ENCODE results near the gene PPARA. TPM values are rescaled to one million over a fixed set of nuclear protein-coding genes. Genes with fewer than 3 reads are reported as not detected.
A peak's percentile ranks its signal among the peaks of the same experiment; 100 is the strongest.

The PPARA gene
- polyA plus RNA-seq, 3 donors from 2014 or later, result 3.4 to 8.0 (median 6.1) TPM

- H3K27ac Mint-ChIP-seq, result no peak overlapping the region
- no peaks in the 10 kb centered on the region for H3K9me3 Mint-ChIP-seq
- H3K27me3 Mint-ChIP-seq (ENCODE audit: low read depth in 3 of 3), result peaks cover 0 to 4% (median 0%) of the 10 kb centered on the region in 3 donors
- no peak for DNase-seq
- H3K36me3 Mint-ChIP-seq, result no peaks in the 10 kb centered on the region
- H3K4me1 Mint-ChIP-seq, result no peaks in the 10 kb centered on the region
- no peak overlapping the region for H3K4me3 Mint-ChIP-seq
Measured at GRCh38 chr22:46117206-46118199, 32.8 kb upstream of the PPARA start.

GRCh38 chr22:46119093-46119728 is 31.1 kb upstream of the PPARA start:
- Mint-ChIP-seq H3K4me1 (no peaks in the 10 kb centered on the region), H3K27me3 (ENCODE audit: low read depth in 3 of 3) (peaks cover 0 to 4% (median 0%) of the 10 kb centered on the region in 3 donors), H3K36me3 (no peaks in the 10 kb centered on the region), H3K27ac (no peak overlapping the region), H3K9me3 (no peaks in the 10 kb centered on the region), H3K4me3 (no peak overlapping the region)
- no peak for DNase-seq

GRCh38 chr22:46119729-46120419 is 30.5 kb upstream of the PPARA start:
- no peak for DNase-seq
- H3K27ac Mint-ChIP-seq, result no peak overlapping the region
- H3K9me3 Mint-ChIP-seq, result no peaks in the 10 kb centered on the region
- peaks cover 0 to 4% (median 2%) of the 10 kb centered on the region in 3 donors for H3K27me3 Mint-ChIP-seq (ENCODE audit: low read depth in 3 of 3)
- no peaks in the 10 kb centered on the region for H3K36me3 Mint-ChIP-seq
- no peaks in the 10 kb centered on the region for H3K4me1 Mint-ChIP-seq
- no peak overlapping the region for H3K4me3 Mint-ChIP-seq

GRCh38 chr22:46120420-46120737 is 29.9 kb upstream of the PPARA start:
- Mint-ChIP-seq H3K36me3 (no peaks in the 10 kb centered on the region), H3K27ac (no peak overlapping the region), H3K4me1 (no peaks in the 10 kb centered on the region), H3K4me3 (no peak overlapping the region), H3K27me3 (ENCODE audit: low read depth in 3 of 3) (peaks cover 0 to 4% (median 2%) of the 10 kb centered on the region in 3 donors), H3K9me3 (no peaks in the 10 kb centered on the region)
- no peak for DNase-seq

GRCh38 chr22:46121079-46121478 is 29.2 kb upstream of the PPARA start:
- Mint-ChIP-seq H3K27me3 (ENCODE audit: low read depth in 3 of 3) (peaks cover 0 to 4% (median 2%) of the 10 kb centered on the region in 3 donors), H3K4me3 (no peak overlapping the region), H3K27ac (peak overlapping the region in 1 of 6 donors; percentile 17), H3K9me3 (no peaks in the 10 kb centered on the region), H3K36me3 (no peaks in the 10 kb centered on the region), H3K4me1 (no peaks in the 10 kb centered on the region)
- no peak for DNase-seq

GRCh38 chr22:46121523-46122287 is 28.6 kb upstream of the PPARA start:
- DNase-seq, result no peak
- Mint-ChIP-seq H3K4me1 (no peaks in the 10 kb centered on the region), H3K9me3 (no peaks in the 10 kb centered on the region), H3K27me3 (ENCODE audit: low read depth in 3 of 3) (peaks cover 0 to 4% (median 2%) of the 10 kb centered on the region in 3 donors), H3K36me3 (no peaks in the 10 kb centered on the region), H3K4me3 (no peak overlapping the region), H3K27ac (no peak overlapping the region)

GRCh38 chr22:46122511-46122971 is 27.8 kb upstream of the PPARA start:
- no peaks in the 10 kb centered on the region for H3K4me1 Mint-ChIP-seq
- no peaks in the 10 kb centered on the region for H3K36me3 Mint-ChIP-seq
- H3K4me3 Mint-ChIP-seq, result no peak overlapping the region
- H3K27me3 Mint-ChIP-seq (ENCODE audit: low read depth in 3 of 3), result peaks cover 0 to 4% (median 2%) of the 10 kb centered on the region in 3 donors
- peak; percentile 63 to 68 (median 64) for DNase-seq
- H3K27ac Mint-ChIP-seq, result no peak overlapping the region
- no peaks in the 10 kb centered on the region for H3K9me3 Mint-ChIP-seq

- Mint-ChIP-seq H3K27me3 (ENCODE audit: low read depth in 3 of 3) (peaks cover 0 to 3% (median 2%) of the 10 kb centered on the region in 3 donors), H3K27ac (no peak overlapping the region), H3K9me3 (no peaks in the 10 kb centered on the region), H3K36me3 (no peaks in the 10 kb centered on the region), H3K4me1 (no peaks in the 10 kb centered on the region), H3K4me3 (no peak overlapping the region)
- DNase-seq, result no peak
Measured at GRCh38 chr22:46122980-46123693, 27.2 kb upstream of the PPARA start.

- Mint-ChIP-seq H3K27ac (no peak overlapping the region), H3K36me3 (no peaks in the 10 kb centered on the region), H3K4me1 (no peaks in the 10 kb centered on the region), H3K27me3 (ENCODE audit: low read depth in 3 of 3) (peaks cover 0 to 3% (median 0%) of the 10 kb centered on the region in 3 donors), H3K4me3 (no peak overlapping the region), H3K9me3 (no peaks in the 10 kb centered on the region)
- no peak for DNase-seq
Measured at GRCh38 chr22:46123694-46124382, 26.5 kb upstream of the PPARA start.

GRCh38 chr22:46124383-46125144 is 25.8 kb upstream of the PPARA start:
- Mint-ChIP-seq H3K9me3 (no peaks in the 10 kb centered on the region), H3K27ac (no peak overlapping the region), H3K4me1 (no peaks in the 10 kb centered on the region), H3K4me3 (no peak overlapping the region), H3K36me3 (no peaks in the 10 kb centered on the region), H3K27me3 (ENCODE audit: low read depth in 3 of 3) (peaks cover 0 to 3% (median 0%) of the 10 kb centered on the region in 3 donors)
- DNase-seq, result no peak

- Mint-ChIP-seq H3K36me3 (no peaks in the 10 kb centered on the region), H3K27me3 (ENCODE audit: low read depth in 3 of 3) (peaks cover 0 to 3% (median 0%) of the 10 kb centered on the region in 3 donors), H3K4me1 (no peaks in the 10 kb centered on the region), H3K4me3 (no peak overlapping the region), H3K9me3 (no peaks in the 10 kb centered on the region), H3K27ac (no peak overlapping the region)
- DNase-seq, result no peak
Measured at GRCh38 chr22:46125311-46125710, 25.0 kb upstream of the PPARA start.
